GM18519 (cell line): ENCODE measurements around the gene NUF2.
"Not testable (repeated sequence)": the region's sequence is repeated elsewhere in the genome, so short reads cannot be mapped to it uniquely, and the experiment has no call there.

Source experiments
- ATAC-seq: cut with Tn5 transposase; IDR thresholded peaks from one replicate; pipeline ENCODE4 v1.9.1; 2021; ENCODE audit warnings: mild to moderate bottlenecking, moderate library complexity; ENCODE audit not compliant: unreplicated experiment, low FRiP score

Gene NUF2

GRCh38 chr1:163323339-163323738 lies 1.6 kb downstream of the NUF2 start:
- not testable (repeated sequence) for ATAC-seq

GRCh38 chr1:163331116-163331515 lies 9.4 kb downstream of the NUF2 start:
- ATAC-seq, result no peak

GRCh38 chr1:163335216-163335615 lies 13.5 kb downstream of the NUF2 start:
- ATAC-seq, result no peak

- no peak for ATAC-seq
Measured at GRCh38 chr1:163337631-163338030, 15.9 kb downstream of the NUF2 start.

- ATAC-seq, result no peak
Measured at GRCh38 chr1:163346326-163346870, 24.6 kb downstream of the NUF2 start.

GRCh38 chr1:163347106-163347505 lies 25.4 kb downstream of the NUF2 start:
- no peak for ATAC-seq

- ATAC-seq, result no peak
Measured at GRCh38 chr1:163351912-163352311, 30.2 kb downstream of the NUF2 start.

GRCh38 chr1:163357378-163357777 lies 35.6 kb downstream of the NUF2 start:
- no peak for ATAC-seq

- not testable (repeated sequence) for ATAC-seq
Measured at GRCh38 chr1:163358172-163358571, 36.4 kb downstream of the NUF2 start.

GRCh38 chr1:163361123-163361934 lies 39.6 kb downstream of the NUF2 start:
- no peak for ATAC-seq

GRCh38 chr1:163365186-163365585 lies 43.4 kb downstream of the NUF2 start:
- no peak for ATAC-seq

- ATAC-seq, result no peak
Measured at GRCh38 chr1:163366555-163366954, 44.8 kb downstream of the NUF2 start.

- ATAC-seq, result no peak
Measured at GRCh38 chr1:163367721-163368120, 46.0 kb downstream of the NUF2 start.

- ATAC-seq, result no peak
Measured at GRCh38 chr1:163372576-163372975, 50.8 kb downstream of the NUF2 start.

GRCh38 chr1:163378554-163378953 lies 56.8 kb downstream of the NUF2 start:
- ATAC-seq, result no peak

- ATAC-seq, result no peak
Measured at GRCh38 chr1:163379801-163380200, 58.0 kb downstream of the NUF2 start.

GRCh38 chr1:163381487-163382184 lies 59.9 kb downstream of the NUF2 start:
- no peak for ATAC-seq

- ATAC-seq, result no peak
Measured at GRCh38 chr1:163382395-163382794, 60.6 kb downstream of the NUF2 start.

- no peak for ATAC-seq
Measured at GRCh38 chr1:163387146-163387545, 65.4 kb downstream of the NUF2 start.

GRCh38 chr1:163388970-163389369 lies 67.2 kb downstream of the NUF2 start:
- no peak for ATAC-seq

- no peak for ATAC-seq
Measured at GRCh38 chr1:163395790-163396189, 74.0 kb downstream of the NUF2 start.
